Endothelial cell of umbilical vein (primary cell): ENCODE data around the gene SCAMP4. TPM values are rescaled to one million over a fixed set of nuclear protein-coding genes. Genes with fewer than 3 reads are reported as not detected.

ENCODE experiments used
- BruUV-seq: library from RNA; stranded (reverse); fragments of 400-500 nt; replicated peaks from 2 replicates; lab custom pipeline; 2021; lab: Mats Ljungman, UMichigan
- CTCF ChIA-PET: fragments of 300-600, 350-600 bp; sonication (Branson Sonifier 250); formaldehyde crosslinking; loops from one replicate; lab custom pipeline; 2021; ENCODE audit warnings: antibody characterized with exemption, inconsistent platforms; lab: Charles Lee
- POLR2A ChIA-PET: fragments of 300-600, 350-600 bp; sonication (Branson Sonifier 250); formaldehyde crosslinking; loops from one replicate; lab custom pipeline; 2021; ENCODE audit warnings: antibody characterized with exemption, inconsistent platforms; lab: Charles Lee
- DNase-seq: peaks from one replicate; pipeline ENCODE4 v3.0.0-alpha.2; 2011; ENCODE audit warnings: low read depth, low spot score
- FAIRE-seq: peaks from 2 replicates; lab custom pipeline; 2011; peaks lifted over from hg19 to GRCh38; lab: Jason Lieb, UNC
- H2AFZ ChIP-seq: 2 replicates; pipeline ENCODE4 v1.6.0; 2012; ENCODE audit warnings: low read depth, low read length, control low read depth, inconsistent platforms
- H3K27ac ChIP-seq: 2 replicates; pipeline ENCODE4 v1.5.1; 2011; ENCODE audit warnings: low read depth, mild to moderate bottlenecking, control low read depth, low read length, moderate library complexity; ENCODE audit not compliant: insufficient read depth
- H3K27me3 ChIP-seq, 2 experiments: 2 replicates each; pipeline versions ENCODE4 v1.6.0 to v1.6.1; 2011; ENCODE audit warnings: low read length in 2 of 2, mixed read lengths in 1 of 2; ENCODE audit not compliant: control insufficient read depth in 2 of 2, insufficient read depth in 2 of 2
- H3K36me3 ChIP-seq, 2 experiments: 2 replicates in 1 of 2; 3 replicates in 1 of 2; pipeline ENCODE4 v1.5.1; 2011; ENCODE audit warnings: low read length in 2 of 2, mild to moderate bottlenecking in 1 of 2, moderate library complexity in 1 of 2; ENCODE audit not compliant: control insufficient read depth in 2 of 2, insufficient read depth in 2 of 2; ENCODE audit errors: extremely low read depth in 1 of 2
- H3K4me1 ChIP-seq: 3 replicates; pipeline ENCODE4 v1.5.1; 2011; ENCODE audit warnings: mild to moderate bottlenecking, low read length; ENCODE audit not compliant: control insufficient read depth, insufficient read depth; ENCODE audit errors: extremely low read depth
- H3K4me2 ChIP-seq: 2 replicates; pipeline ENCODE4 v1.6.1; 2011; ENCODE audit warnings: low read length, control low read depth, mixed read lengths; ENCODE audit not compliant: insufficient read depth
- H3K4me3 ChIP-seq, 3 experiments: fragments of 200-600 bp in 1 of 3; sonication (generic), shearing (Covaris generic) in 1 of 3; replicated peaks in 1 of 3; 2 replicates each; pipeline ENCODE4 v1.5.1; 2011 to 2016; ENCODE audit warnings: control low read depth in 3 of 3, low read length in 3 of 3, mild to moderate bottlenecking in 2 of 3, inconsistent platforms in 1 of 3, low read depth in 1 of 3, moderate library complexity in 1 of 3; ENCODE audit not compliant: insufficient read depth in 1 of 3
- H3K79me2 ChIP-seq: 2 replicates; pipeline ENCODE4 v1.6.0; 2012; ENCODE audit warnings: low read length, inconsistent platforms; ENCODE audit not compliant: control insufficient read depth, insufficient read depth
- H3K9ac ChIP-seq: replicated peaks from 2 replicates; pipeline ENCODE3; 2011; ENCODE audit warnings: low read length, control low read depth; ENCODE audit not compliant: insufficient read depth; ENCODE audit errors: extremely low read depth
- H3K9me1 ChIP-seq: replicated peaks from 3 replicates; pipeline ENCODE4 v1.6.0; 2011; ENCODE audit warnings: mild to moderate bottlenecking, low read length; ENCODE audit not compliant: control insufficient read depth, insufficient read depth; ENCODE audit errors: extremely low read depth
- H3K9me3 ChIP-seq: replicated peaks from 2 replicates; pipeline ENCODE4 v1.5.1; 2012; ENCODE audit warnings: low read length, inconsistent platforms; ENCODE audit not compliant: control insufficient read depth, insufficient read depth
- H4K20me1 ChIP-seq: replicated peaks from 2 replicates; pipeline ENCODE3; 2011; ENCODE audit warnings: mild to moderate bottlenecking, low read length; ENCODE audit not compliant: control insufficient read depth, insufficient read depth; ENCODE audit errors: extremely low read depth
- EZH2 ChIP-seq: IDR thresholded peaks from 2 replicates; pipeline ENCODE4 v1.6.1; 2012; ENCODE audit warnings: borderline replicate concordance, low read depth, mild to moderate bottlenecking, moderate library complexity, low read length, inconsistent platforms; ENCODE audit not compliant: severe bottlenecking
- FOS ChIP-seq: IDR thresholded peaks from 2 replicates; pipeline ENCODE4 v1.6.1; 2011; ENCODE audit warnings: mild to moderate bottlenecking, low read length, moderate library complexity, borderline replicate concordance; ENCODE audit not compliant: insufficient read depth
- GATA2 ChIP-seq: IDR thresholded peaks from 2 replicates; pipeline ENCODE4 v1.7.0; 2011; ENCODE audit warnings: low read depth, mild to moderate bottlenecking, moderate library complexity, mixed read lengths, low read length; ENCODE audit not compliant: insufficient read length, insufficient read depth
- JUN ChIP-seq: IDR thresholded peaks from 2 replicates; pipeline ENCODE4 v1.6.1; 2011; ENCODE audit warnings: borderline replicate concordance, low read depth; ENCODE audit not compliant: insufficient read length, insufficient read depth
- MYC ChIP-seq: IDR thresholded peaks from one replicate; pipeline ENCODE4 v1.6.1; 2011; ENCODE audit warnings: mild to moderate bottlenecking, low read depth, low read length
- POLR2A ChIP-seq: IDR thresholded peaks from 2 replicates; pipeline ENCODE4 v1.6.1; 2012; ENCODE audit warnings: low read depth, mild to moderate bottlenecking, control low read depth, low read length
- POLR2AphosphoS5 ChIP-seq: IDR thresholded peaks from 2 replicates; pipeline ENCODE4 v1.6.1; 2012; ENCODE audit warnings: low read depth, mild to moderate bottlenecking, control low read depth, low read length, moderate library complexity; ENCODE audit not compliant: insufficient read depth
- dilution Hi-C: fragments of 300-500 bp; cut with MboI; formaldehyde crosslinking; loops from one replicate; pipeline ENCODE4 v1.15.0; 2019; ENCODE audit warnings: low sequenced_read_pairs; ENCODE audit not compliant: extremely low pct_ligation_motif_present
- intact Hi-C: fragments of 100-400 bp; cut with micrococcal nuclease; formaldehyde crosslinking; loops from one replicate; pipeline ENCODE4 v1.10.0; 2022
- polyA plus RNA-seq, 4 experiments: library from polyadenylated mRNA; depleted of rRNA in 3 of 4; stranded (reverse) in 3 of 4; unstranded in 1 of 4; fragments of >200 nt; gene quantifications; 2 replicates each; pipeline versions ENCODE4 v1.2.1 to v1.2.3, GENCODE V29; 2011 to 2012; ENCODE audit warnings: missing spikeins in 1 of 4
- total RNA-seq: library from RNA; stranded (reverse); gene quantifications from 2 replicates; pipeline ENCODE4 v1.2.3, GENCODE V29; 2021
- TF ChIP-seq, protein P1 (sequence below): IDR thresholded peaks from 2 replicates; pipeline ENCODE4 v1.6.1; 2011; ENCODE audit not compliant: insufficient read depth, insufficient read length
- TF ChIP-seq, protein P2 (sequence below), 2 donors: IDR thresholded peaks; 1 replicate in 1 of 2; 2 replicates in 1 of 2; pipeline ENCODE4 v1.5.1; 2011; ENCODE audit warnings: low read length in 2 of 2, mild to moderate bottlenecking in 2 of 2, moderate library complexity in 2 of 2, control low read depth in 1 of 2, inconsistent platforms in 1 of 2, low read depth in 1 of 2; ENCODE audit not compliant: insufficient read depth in 1 of 2; ENCODE audit errors: extremely low read depth in 1 of 2

Gene SCAMP4
- total and polyA plus RNA-seq, 2 donors (not counting 3 experiments of a cell fraction or from before 2014, with no cell fraction given): 24.4 to 68.2 TPM

DNA sequence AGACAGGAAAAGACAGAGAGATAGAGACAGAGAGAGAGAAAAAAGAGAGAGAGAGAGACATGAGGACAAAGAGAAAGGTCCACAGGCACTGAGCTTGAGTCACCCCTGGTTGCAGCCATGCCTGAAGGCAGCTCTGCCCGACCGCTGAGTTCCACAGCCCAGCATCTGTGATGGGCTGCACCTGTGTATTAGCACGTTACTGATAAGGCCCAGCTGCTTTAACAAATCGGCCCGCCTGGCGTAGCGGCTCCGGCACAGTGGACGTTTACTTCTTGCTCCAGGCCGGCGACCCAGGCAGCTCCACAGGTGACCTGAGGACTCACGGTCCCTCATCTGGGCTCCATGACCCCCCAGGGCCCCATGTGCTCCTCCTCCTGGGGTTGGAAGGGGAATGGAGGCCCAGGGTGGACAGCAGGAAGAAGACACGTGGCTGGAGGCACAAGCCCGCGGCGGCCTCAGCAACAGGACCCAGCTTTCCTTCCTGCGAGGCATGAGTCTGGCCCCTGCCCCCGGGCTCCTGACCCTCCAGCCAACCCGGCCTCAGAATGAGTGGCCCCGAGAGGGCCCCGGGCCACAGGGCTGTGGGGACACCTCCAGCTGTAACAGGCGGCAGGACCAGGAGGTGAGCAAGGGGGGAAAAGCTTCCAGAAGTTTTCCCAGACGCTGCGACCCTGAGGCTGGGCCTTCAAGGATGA is 31.9 kb downstream of the SCAMP4 start:
- H2AFZ ChIP-seq: no peak overlapping the region
- ChIA-PET CTCF (interaction anchor here (1.2 to 1.3 kb wide), 3 partner anchors 9 to 159 kb away, joined by 3 to 4 read pairs (median 3); no protein-coding TSS in a partner anchor), POLR2A (no interaction called here)
- TF ChIP-seq GATA2 (no peak), MYC (no peak), POLR2A (no peak), EZH2 (no peak), FOS (no peak), POLR2AphosphoS5 (no peak), JUN (no peak)
- TF ChIP-seq, protein P1, sequence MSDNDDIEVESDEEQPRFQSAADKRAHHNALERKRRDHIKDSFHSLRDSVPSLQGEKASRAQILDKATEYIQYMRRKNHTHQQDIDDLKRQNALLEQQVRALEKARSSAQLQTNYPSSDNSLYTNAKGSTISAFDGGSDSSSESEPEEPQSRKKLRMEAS: no peak
- TF ChIP-seq, protein P2, sequence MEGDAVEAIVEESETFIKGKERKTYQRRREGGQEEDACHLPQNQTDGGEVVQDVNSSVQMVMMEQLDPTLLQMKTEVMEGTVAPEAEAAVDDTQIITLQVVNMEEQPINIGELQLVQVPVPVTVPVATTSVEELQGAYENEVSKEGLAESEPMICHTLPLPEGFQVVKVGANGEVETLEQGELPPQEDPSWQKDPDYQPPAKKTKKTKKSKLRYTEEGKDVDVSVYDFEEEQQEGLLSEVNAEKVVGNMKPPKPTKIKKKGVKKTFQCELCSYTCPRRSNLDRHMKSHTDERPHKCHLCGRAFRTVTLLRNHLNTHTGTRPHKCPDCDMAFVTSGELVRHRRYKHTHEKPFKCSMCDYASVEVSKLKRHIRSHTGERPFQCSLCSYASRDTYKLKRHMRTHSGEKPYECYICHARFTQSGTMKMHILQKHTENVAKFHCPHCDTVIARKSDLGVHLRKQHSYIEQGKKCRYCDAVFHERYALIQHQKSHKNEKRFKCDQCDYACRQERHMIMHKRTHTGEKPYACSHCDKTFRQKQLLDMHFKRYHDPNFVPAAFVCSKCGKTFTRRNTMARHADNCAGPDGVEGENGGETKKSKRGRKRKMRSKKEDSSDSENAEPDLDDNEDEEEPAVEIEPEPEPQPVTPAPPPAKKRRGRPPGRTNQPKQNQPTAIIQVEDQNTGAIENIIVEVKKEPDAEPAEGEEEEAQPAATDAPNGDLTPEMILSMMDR (IDR thresholded peaks at IDR 0.05; ENCODE audit: extremely low read depth in 1 of 2, insufficient read depth in 1 of 2, low read depth in 1 of 2, low read length in 2 of 2): no peak
- H3K4me1 ChIP-seq: peaks cover 7% of the 10 kb centered on the region
- no peaks in the 10 kb centered on the region for H3K9me1 ChIP-seq
- no peak overlapping the region for H3K27ac ChIP-seq
- intact Hi-C loops (loop anchor here (10.0 kb wide), 1 partner anchor 378 kb away; no protein-coding TSS in a partner anchor), dilution Hi-C loops (no loop called here)
- no peak overlapping the region for H3K4me3 ChIP-seq
- FAIRE-seq (no peak), DNase-seq (no peak)
- no peaks in the 10 kb centered on the region for H3K9me3 ChIP-seq
- no peak overlapping the region for H3K9ac ChIP-seq
- H3K27me3 ChIP-seq: no peaks in the 10 kb centered on the region
- no TSS peak for BruUV-seq
- H3K36me3 ChIP-seq: no peaks in the 10 kb centered on the region
- no peaks in the 10 kb centered on the region for H4K20me1 ChIP-seq
- H3K4me2 ChIP-seq: no peak overlapping the region
- H3K79me2 ChIP-seq: peaks cover 8% of the 10 kb centered on the region
